ENCODE results near the gene OTUD3. TPM values are rescaled to one million over a fixed set of nuclear protein-coding genes. Genes with fewer than 3 reads are reported as not detected.

OTUD3 gene
- total RNA-seq, 1 donor from 2014 or later = 3.0 TPM

DNA sequence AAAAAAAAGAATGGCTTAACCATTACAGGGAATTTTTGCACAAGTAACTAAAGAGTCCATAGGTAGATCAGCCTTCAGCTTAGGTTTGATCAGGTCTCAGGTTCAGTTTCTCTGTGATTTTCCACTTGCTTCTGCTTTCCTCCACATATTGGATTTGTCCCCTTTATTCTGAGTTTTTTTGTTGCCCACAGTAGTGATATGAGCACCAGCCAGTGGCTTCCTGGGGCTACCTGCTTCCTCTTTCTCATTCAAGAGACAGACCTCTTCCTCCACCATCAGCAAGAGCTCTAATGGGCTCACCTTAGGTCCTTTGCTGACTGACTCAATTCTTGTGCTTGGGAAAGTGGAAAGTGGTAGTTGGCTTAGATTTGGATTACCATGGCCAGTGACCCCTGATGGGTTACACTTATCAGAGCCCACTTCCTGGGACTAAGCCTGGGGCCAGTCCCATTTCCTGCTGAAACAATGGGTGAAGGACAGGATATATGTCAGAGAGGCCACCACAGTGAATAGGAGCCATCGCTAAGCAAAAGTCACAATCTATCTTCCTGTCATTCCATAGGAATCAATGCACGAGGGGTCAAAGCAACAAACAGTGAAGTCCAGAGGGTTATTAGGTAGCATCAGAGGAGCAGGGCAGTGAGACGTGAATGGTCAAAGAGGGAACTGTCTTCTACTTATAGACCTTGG lies 54.0 kb downstream of the OTUD3 start:
- no peak for ATAC-seq (ENCODE audit: poor library complexity)
- intact Hi-C loops (cut with DNase I) = no loop called here

DNA sequence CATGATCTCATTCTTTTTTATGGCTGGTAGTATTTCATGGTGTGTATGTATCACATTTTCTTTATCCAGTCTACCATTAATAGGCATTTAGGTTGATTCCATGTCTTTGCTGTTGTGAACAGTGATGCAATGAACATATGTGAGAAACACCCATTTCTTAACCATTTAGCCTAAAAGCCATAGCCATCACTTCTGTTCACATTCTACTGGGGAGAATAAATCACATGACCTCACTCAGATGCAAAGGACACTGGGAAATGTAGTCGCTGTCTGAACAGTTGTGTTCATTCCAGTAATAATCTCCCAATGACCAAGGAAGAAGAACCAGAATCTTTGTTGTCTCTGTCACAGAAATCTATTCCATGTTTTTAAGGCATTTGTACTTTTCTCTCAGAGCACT lies 56.3 kb downstream of the OTUD3 start:
- DNase-seq (no peak), ATAC-seq (ENCODE audit: poor library complexity) (no peak)

More for the DNA sequence above, 54.0 kb downstream of the OTUD3 start:
- DNase-seq = no peak

DNA sequence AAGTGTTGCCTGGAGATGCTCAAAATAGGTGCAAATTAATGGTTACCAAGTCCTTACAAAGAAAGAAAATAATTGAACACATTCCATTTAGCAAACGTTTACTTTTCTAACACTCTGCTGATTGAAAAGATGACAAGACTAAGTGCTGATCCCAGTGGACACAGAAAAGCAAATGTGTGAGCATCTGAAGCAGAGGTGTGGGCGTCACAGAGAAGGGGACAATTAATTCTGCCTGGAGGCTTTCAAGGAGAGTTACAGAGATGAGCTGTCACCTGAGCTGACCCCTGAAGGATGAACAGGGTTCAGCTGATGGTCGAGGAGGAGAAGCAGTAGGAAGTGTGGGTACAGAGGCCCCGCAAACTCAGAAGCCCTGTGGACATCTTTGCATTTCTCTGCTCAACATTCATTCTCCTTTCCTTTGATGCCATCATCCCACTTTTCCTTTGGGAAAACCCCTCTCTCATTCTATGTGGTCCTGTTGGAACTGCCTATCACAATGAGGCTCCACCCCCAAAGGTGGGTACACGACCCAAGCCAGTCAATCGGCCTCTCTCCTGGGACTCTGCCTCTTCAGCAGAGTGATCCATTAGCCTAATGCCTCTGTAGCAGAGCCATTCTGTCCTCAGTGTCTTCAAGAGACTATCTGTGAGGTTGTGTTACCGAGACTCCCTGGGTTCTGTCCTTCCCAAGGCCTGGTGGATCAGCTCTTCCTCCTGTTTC lies 58.5 kb downstream of the OTUD3 start:
- intact Hi-C loops (cut with DNase I) = no loop called here
- DNase-seq (no peak), ATAC-seq (ENCODE audit: poor library complexity) (no peak)

More for the DNA sequence above, 56.3 kb downstream of the OTUD3 start:
- intact Hi-C loops (cut with DNase I) = no loop called here

GRCh38 chr1:19941206-19941568 lies 59.0 kb downstream of the OTUD3 start:
- ATAC-seq (ENCODE audit: poor library complexity) (no peak), DNase-seq (no peak)
- intact Hi-C loops (cut with DNase I) = no loop called here

DNA sequence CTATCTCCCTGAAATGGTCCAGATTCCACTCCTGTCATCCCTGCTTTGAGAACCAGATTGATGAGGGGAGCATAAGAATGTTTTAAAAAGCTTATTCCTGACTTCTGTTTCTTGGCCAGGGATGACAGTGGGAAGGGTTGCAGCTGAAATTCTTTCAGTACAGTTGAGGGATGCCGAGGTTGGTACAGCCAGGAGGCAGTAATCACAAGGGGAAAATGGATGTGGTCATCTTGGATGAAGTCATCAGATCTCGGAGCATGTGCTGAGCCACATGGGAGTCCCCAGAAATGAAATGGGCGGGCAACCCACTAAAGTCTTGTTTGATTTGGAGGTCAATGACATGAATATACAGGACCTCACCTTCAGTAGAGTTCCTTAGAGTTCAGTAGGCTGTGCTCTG lies 59.9 kb downstream of the OTUD3 start:
- intact Hi-C loops (cut with DNase I) = no loop called here
- DNase-seq = no peak
- ATAC-seq (ENCODE audit: poor library complexity) = no peak

GRCh38 chr1:19942657-19943056 lies 60.5 kb downstream of the OTUD3 start:
- intact Hi-C loops (cut with DNase I) = no loop called here
- ATAC-seq (ENCODE audit: poor library complexity) = no peak

GRCh38 chr1:19945914-19946313 lies 63.7 kb downstream of the OTUD3 start:
- ATAC-seq (ENCODE audit: poor library complexity) = no peak
- intact Hi-C loops (cut with DNase I) = no loop called here
- no peak for DNase-seq

More at GRCh38 chr1:19942657-19943056, 60.5 kb downstream of the OTUD3 start:
- DNase-seq = no peak

- intact Hi-C loops (cut with DNase I) = no loop called here
- no peak for DNase-seq
- no peak for ATAC-seq (ENCODE audit: poor library complexity)
These were observed 64.1 kb downstream of the OTUD3 start for GRCh38 chr1:19946331-19946751.

- DNase-seq = no peak
- intact Hi-C loops (cut with DNase I) = no loop called here
- ATAC-seq (ENCODE audit: poor library complexity) = no peak
These were observed 64.8 kb downstream of the OTUD3 start for GRCh38 chr1:19946971-19947370.

DNA sequence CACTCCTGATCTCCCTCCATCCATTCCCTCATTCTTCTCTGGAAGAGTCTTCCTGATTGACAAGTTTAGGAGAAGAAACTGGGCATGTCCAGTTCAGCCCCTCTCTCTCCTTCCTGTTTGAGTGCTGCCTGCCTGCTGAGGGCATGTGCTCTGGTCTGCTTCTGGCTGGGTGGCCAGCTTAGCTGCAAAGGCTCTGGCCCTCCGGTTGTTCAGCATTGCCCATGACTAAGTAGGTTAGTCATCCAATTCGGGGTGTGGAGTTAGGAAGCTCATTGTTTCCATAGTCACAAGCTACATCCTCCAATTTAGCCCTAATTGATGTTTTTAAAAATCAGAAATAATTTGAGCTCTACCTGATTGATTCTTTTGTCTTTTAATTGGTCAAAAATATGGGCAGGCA lies 66.8 kb downstream of the OTUD3 start:
- intact Hi-C loops (cut with DNase I) = no loop called here
- no peak for DNase-seq
- ATAC-seq (ENCODE audit: poor library complexity) = no peak

DNA sequence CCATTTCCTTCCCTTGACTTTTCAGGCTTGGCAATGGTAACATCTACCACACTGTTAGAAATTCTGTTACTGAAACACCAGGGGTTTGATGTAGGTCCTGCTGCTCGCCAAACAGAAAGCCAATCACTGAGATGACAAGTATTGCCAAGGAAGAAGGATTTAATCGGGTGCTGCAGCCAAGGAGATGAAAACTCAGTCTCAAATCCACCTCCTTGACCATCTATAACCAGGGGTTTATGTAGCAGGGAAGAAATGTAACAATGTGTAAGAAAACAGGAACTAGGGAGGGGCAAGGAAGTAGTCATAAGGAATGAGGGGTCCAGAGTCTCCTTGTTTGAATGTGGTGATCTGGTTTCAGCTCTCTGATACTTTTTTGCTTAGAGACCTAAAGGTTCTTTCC lies 71.9 kb downstream of the OTUD3 start:
- DNase-seq (no peak), ATAC-seq (ENCODE audit: poor library complexity) (no peak)
- intact Hi-C loops (cut with DNase I) = no loop called here

DNA sequence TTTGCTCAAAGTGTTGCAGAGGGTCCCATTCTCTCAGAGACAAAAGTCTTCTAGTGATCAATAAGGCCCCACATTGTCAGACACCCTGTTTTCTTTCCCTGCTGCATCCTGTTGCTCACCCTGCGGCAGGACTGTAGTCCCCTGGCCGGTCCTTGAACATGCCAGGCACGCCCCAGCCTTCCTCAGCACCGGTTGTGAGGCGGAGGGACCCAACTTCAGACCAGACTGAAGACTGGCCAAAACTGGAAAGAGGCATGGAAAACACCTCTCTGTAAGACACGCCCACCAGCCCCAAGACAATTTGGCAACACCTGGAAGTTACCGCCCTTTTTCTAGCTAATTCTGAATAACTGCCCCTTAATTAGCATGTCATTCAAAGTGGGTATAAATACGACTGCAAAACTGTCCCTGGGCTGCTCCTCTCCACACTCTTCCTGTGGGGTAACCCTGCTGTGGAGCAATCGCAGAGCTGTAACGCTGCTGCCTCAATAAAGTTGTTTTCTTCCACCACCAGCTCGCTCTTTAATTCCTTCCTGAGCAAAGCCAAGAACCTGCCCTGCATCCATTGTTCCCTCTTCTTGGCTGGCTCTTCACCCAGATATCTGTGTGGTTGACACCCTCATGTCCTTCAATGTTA lies 73.5 kb downstream of the OTUD3 start:
- ATAC-seq (ENCODE audit: poor library complexity) = no peak
- DNase-seq = no peak
- intact Hi-C loops (cut with DNase I) = no loop called here

GRCh38 chr1:19957779-19958178 lies 75.6 kb downstream of the OTUD3 start:
- intact Hi-C loops (cut with DNase I) = no loop called here
- DNase-seq = no peak

DNA sequence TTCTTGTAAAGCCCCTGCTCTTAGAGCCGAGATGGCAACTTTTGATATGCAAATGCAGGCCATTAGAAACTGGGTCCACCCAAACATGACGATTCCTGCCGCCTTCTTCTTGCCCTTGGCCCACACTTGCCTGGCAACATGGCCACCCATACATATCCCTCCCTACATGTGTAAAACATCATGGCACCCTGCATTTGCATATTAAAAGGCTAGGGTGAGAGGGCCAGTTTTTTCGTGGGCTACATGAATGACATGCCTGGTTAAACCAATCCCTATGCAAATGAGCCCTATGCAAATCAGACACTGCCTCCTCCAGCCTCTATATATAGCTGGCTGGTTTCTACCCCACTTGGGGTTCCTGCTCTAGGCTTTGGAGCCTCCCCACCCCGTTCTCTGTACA lies 78.4 kb downstream of the OTUD3 start:
- intact Hi-C loops (cut with DNase I) = no loop called here
- DNase-seq (no peak), ATAC-seq (ENCODE audit: poor library complexity) (no peak)

More at GRCh38 chr1:19957779-19958178, 75.6 kb downstream of the OTUD3 start:
- no peak for ATAC-seq (ENCODE audit: poor library complexity)

Other genes with a start within 250 kb of the OTUD3 start
- 38.6 TPM for gene NBL1, start 238.1 kb upstream of the OTUD3 start, total RNA-seq
- not detected for gene HTR6, start 217.5 kb upstream of the OTUD3 start, total RNA-seq
- 8.1 TPM for gene TMCO4, start 82.5 kb upstream of the OTUD3 start, total RNA-seq
- gene RNF186, start 67.1 kb upstream of the OTUD3 start, total RNA-seq = not detected
- not detected for gene PLA2G2E, start 41.2 kb downstream of the OTUD3 start, total RNA-seq
- 154 TPM for gene PLA2G2A, start 97.2 kb downstream of the OTUD3 start, total RNA-seq
- gene PLA2G5, start 187.8 kb downstream of the OTUD3 start, total RNA-seq = 56.7 TPM
- not detected for gene PLA2G2D, start 237.1 kb downstream of the OTUD3 start, total RNA-seq